ENCODE measurements around the gene KRTAP16-1.

DNA sequence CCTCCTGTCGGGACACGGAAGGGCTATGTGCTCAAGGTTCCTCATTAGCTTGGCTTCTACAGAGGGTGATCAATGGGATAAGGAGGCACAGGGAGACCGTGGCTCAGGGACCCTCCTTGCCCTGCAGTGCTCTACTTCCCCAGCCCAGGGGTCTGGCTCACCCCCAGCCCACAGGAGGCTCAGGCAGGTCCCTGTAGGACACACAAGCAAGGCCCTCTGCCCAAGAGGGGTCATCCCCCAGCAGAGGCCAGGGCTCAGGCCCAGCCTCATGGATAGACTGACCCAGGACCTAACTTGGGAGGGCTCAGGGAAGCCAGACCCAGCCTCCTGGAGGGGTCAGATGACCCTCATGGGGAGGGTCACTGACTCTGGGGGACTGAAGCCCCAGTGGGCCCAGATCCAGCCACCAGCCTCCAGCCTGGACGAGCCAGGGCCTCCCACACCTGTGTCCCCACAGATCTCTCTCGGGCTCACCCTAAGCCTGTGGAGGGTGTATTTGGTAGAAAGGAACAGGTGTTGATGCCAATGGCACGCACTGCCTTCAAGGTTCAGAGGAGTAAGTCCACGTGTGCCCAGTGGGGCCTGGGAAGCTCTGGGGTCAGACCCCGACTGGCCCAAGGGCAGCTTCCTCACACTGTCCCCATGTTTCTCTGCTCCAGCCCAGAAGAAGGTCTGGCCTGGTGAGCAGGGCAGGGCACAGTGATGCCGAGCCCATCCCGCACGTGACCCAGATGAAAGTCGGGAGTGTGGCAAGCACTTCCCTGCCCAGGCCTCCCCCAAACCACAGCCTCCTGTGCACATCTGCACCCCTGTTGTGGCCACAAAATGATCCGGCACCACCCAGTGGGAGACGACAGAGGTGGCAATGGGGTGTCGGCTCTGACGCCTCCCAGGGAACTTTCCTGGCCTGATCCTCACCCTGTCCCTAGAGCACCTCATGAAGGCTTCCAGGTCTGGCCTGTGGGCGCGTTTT lies 17.4 kb upstream of the KRTAP16-1 start:
- TF ChIP-seq POLR2A (IDR thresholded peaks at IDR 0.05; ENCODE audit: low read depth, low read length) (no peak), POLR2AphosphoS5 (IDR thresholded peaks at IDR 0.05; ENCODE audit: low read depth, low read length) (no peak), POU2F2 (IDR thresholded peaks at IDR 0.05; ENCODE audit: low read depth, low read length) (no peak), TAF1 (IDR thresholded peaks at IDR 0.05; ENCODE audit: low read depth, low read length) (no peak), SPI1 (IDR thresholded peaks at IDR 0.05; ENCODE audit: low read depth, low read length) (no peak), PAX5 (IDR thresholded peaks at IDR 0.05; ENCODE audit: insufficient read depth, low read length, severe bottlenecking) (no peak)
